GM21723 (cell line): ENCODE results near the gene RAB42.
A peak's percentile ranks its signal among the peaks of the same experiment; 100 is the strongest.
"Not testable (repeated sequence)": the region's sequence is repeated elsewhere in the genome, so short reads cannot be mapped to it uniquely, and the experiment has no call there.

Experiments used
- ATAC-seq: cut with Tn5 transposase; IDR thresholded peaks from one replicate; pipeline ENCODE4 v1.9.1; 2021; ENCODE audit warnings: mild to moderate bottlenecking, moderate library complexity; ENCODE audit not compliant: unreplicated experiment

Gene RAB42, protein sequence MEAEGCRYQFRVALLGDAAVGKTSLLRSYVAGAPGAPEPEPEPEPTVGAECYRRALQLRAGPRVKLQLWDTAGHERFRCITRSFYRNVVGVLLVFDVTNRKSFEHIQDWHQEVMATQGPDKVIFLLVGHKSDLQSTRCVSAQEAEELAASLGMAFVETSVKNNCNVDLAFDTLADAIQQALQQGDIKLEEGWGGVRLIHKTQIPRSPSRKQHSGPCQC

DNA sequence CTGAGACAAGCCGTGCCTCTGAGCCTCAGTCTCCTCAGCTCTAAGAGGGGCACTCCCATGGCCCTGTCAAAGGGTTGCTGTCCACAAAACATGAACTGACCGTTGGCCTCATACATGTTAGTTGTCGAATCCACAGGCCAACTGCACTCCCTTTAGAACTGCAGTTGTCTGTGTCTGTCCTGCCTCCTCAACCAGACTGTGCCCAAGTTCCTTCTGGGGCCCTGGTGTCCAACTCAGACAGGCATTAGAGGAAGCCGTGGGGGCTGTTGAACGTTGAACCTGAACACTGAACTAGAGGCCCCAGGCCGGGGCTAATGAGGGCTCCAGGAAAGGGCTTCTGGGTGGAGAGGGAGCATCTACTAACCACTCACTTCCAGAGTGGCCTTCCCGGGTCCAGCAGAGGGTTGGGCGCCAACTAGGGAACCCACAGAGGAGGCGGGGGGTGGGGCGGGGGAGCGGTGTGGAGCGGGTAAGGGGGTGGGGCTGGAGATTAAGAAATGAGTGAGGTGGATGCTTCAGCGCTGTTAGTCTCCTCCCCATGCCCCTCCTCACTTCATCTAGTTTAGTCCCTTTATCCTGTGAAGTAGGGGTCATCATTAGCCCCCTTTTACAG is at the start of gene RAB42:
Gene RAB42, plus strand, starts transcription at position 558 of the 613 bp plus-strand sequence. CDS start 247 bp downstream, outside the sequence.
- no peak for ATAC-seq

DNA sequence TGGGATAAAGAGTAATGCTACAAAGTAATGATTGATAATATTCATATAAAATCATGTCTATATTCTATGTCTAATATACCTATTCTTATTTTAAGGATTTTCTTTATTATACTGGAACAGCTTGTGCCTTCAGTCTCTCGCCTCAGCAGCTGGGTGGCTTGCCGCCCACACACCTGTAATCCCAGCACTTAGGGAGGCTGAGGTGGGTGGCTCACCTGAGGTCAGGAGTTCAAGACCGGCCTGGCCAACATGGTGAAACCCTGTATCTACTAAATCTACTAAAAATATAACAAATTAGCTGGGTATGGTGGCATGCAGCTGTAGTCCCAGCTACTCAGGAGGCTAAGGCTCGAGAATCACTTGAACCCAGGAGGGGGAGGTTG is 46.8 kb upstream of the RAB42 start:
- ATAC-seq = no peak

DNA sequence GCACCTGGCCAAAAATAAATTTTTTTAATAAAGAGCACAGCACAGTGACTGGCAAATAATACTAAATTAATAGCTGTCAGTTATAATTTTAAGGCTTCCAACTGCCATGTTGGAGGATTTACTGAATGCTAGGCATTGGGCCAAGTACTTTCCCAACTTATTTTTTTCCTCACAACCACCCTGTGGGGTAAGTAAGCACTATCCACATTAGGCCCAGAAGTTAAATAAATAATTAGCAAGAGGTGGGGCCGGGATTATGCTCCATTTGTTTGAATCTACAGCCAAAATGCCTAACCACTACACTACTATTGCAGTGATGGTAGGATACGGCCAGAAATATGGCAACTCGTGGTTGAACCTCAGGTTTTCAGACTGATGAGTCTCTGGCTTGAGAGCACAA is 43.7 kb upstream of the RAB42 start:
- no peak for ATAC-seq

DNA sequence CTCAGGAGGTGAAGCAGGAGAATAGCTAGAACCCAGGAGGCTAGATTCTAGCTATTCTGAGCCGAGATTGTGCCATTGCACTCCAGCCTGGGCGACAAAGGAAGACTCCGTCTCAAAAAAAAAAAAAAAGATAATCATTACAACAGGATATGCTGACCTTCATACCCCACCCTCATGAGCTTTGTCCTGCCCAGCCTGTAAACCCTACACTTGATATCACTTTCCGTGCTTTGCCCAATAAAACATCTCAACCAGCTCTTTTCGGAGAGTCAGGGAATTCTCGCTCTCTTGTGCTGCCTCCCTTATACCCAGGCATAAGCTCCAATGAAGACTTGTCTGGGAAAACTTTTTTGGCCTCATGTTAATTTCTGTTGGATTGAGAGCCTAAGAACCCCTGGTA is 40.7 kb upstream of the RAB42 start:
- no peak for ATAC-seq

DNA sequence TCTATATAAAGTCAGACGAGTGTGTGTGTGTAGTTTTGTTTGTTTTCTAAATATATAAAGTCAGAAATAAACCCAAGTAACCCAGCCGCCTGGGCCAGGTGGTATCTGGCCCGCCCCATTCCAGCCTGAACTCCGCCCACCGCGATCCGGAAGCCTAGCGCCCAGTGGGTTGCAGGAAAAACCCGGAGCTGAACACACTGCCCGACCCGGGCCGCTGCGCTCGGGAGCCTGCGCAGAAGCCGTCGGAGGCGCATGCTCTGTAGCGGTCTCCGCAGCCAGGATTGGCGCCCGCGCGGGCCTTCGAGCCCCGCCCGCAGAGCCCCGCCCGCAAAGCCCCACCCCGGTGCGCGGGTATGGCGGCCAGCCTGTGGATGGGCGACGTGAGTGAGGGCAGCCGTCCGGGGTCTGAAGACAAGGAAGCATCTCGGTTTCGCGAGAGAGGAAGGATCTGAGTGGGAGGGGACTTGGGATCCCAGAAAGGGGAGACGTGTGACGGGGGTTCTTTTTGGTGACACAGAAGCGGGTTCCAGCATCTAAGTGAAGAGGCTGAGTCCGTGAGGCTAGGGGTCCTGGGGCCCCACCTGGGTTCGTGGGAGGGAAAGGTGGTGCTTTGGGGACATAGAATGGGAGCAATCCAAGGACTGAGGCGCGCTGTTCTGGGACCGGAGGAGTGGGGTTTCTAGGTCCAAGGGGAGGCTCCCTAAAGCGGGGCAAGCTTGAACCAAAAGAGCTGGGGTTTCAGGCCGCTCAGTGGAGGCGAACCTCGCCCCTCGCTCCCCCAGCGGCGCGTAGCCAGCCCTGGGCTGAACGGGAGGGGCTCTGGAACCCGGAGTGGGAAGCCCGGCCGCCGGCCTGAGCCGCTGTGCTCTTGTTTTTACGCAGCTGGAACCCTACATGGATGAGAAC is 39.1 kb upstream of the RAB42 start, which contains the start of gene TRNAU1AP:
Gene TRNAU1AP, plus strand, starts transcription at position 328 of the 906 bp plus-strand sequence. Its CDS starts 26 bp downstream, at position 354.
- ATAC-seq = peak; percentile 85

DNA sequence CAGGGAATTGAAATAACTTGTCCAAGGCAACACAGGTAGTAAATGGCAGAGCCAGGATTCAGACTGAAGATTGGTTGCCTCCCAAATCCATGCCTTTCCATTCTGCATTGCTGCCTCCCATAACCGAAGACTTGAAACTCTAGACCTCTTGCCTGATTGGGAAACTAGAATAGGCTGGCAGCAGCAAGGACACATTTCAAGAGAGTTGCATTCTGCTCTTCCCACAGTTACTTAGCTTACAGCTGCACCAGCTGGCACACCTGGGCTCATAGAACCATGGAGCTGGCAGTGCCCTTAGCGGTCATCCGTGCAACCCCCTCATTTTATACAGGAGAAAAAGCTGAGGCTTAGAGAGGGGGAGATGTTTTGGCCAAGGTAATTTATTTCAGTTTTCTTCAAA is 31.2 kb upstream of the RAB42 start:
- no peak for ATAC-seq

DNA sequence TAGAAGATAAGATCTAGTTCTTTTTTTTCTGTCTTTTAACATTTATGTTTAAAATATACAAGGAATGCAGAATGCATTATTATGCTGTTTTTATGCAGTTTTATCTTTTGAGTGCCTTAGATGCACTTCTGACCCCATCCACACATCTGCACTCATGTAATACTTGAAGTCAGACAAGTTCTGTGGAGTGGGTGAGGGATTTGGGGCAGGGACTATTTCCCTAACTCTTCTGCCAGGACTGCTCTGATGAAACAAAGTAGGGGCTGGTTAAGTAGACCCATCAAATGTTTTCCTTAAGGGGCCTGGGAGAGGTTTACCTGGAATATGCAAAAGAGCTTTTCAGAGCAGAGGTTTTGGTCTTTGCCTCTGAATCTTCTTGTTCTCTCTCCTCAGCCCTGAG is 27.8 kb upstream of the RAB42 start:
- ATAC-seq = no peak

DNA sequence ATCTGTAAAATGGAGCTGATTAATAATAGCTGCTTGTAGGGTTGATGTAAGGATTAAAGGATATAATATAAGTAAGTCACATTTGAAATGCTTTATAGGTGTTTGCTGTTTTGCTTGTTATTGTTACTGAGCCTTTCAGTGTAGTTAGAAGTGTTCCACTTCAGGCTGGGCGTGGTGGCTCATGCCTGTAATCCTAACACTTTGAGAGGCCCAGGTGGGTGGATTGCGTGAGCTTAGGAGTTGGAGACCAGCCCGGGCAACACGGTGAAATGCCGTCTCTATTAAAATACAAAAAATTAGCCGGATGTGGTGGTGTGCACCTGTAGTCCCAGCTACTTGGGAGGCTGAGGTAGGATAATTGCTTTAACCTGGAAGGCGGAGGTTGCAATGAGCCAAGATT is 27.0 kb upstream of the RAB42 start:
- ATAC-seq = no peak

DNA sequence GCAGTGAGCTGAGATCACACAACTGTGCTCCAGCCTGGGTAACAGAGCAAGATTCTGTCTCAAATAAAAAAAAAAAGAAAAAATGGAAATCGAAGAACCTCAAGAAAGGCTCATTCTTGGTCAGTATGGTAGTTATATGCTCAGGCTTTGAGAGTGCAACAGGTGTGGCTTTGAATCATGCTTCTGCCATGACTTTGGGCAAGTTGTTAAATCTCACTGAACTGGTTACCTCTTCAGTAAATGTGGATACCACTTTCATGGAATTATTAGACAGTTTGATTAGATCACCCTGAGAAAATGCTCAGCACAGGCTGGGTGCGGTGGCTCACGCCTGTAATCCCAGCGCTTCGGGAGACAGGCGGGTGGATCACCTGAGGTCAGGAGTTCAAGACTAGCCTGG is 26.3 kb upstream of the RAB42 start:
- no peak for ATAC-seq

DNA sequence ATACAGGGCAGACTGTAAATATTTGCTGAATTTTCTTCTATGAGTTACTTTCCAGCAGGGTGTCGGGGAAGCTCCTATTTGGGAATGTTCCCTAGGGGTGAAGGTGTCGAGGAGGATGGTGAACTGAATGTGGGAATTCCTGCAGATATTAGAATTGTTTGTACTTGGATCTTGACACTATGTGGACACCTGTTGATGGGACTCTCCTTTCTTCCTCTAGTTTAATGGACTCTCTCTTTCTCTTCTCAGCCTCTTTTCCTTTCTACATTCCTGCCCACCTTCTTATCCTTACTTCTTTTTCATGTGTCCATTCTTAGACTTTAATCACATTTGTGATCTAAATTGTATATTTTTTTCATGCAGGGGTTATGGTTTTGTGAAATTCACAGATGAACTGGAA is 25.1 kb upstream of the RAB42 start:
- no peak for ATAC-seq

DNA sequence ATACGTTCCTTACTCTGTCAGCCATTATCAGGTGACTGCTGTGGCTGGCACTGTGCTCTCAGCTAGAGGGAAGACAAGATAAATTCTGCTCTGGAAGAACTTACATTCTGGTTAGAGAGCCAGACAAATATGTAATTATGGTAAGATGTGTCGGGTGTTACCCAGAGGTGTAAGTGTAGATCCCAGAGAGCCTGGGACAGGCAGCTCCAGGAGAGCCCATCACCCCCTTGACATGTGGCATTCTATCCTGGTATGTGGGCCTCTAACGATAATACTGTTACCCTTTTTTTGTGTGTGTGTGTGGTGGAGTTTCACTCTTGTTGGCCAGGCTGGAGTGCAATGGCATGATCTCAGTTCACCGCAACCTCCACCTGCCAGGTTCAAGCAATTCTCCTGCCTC is 20.2 kb upstream of the RAB42 start:
- ATAC-seq = no peak

DNA sequence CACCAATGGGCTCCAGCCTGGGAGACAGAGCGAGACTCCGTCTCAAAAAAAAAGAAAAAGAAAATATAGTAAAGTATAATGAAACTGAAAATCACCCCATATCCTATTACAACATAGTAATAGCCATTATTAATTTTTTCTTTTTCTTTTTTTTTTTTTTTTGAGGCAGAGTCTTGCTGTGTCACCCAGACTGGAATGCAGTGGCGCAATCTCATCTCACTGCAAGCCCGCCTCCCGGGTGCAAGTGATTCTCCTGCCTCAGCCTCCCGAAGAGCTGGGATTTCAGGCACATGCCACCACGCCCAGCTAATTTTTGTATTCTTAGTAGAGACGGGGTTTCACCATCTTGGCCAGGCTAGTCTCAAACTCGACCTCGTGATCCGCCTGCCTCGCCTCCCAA is 19.2 kb upstream of the RAB42 start:
- not testable (repeated sequence) for ATAC-seq

DNA sequence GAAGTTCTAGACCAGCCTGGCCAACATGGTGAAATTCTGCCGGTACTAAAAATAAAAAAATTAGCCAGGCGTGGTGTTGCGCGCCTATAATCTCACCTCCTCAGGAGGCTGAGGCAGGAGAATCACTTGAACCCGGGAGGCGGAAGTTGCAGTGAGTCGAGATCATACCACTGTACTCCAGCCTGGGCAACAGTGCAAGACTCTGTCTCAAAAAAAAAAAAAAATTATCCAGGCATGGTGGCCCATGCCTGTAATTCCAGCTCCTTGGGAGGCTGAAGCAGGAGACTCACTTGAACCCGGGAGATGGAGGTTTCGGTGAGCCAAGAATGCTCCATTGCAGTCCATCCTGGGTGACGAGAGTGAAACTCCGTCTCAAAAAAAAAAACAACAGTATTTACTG is 18.5 kb upstream of the RAB42 start:
- ATAC-seq = no peak

DNA sequence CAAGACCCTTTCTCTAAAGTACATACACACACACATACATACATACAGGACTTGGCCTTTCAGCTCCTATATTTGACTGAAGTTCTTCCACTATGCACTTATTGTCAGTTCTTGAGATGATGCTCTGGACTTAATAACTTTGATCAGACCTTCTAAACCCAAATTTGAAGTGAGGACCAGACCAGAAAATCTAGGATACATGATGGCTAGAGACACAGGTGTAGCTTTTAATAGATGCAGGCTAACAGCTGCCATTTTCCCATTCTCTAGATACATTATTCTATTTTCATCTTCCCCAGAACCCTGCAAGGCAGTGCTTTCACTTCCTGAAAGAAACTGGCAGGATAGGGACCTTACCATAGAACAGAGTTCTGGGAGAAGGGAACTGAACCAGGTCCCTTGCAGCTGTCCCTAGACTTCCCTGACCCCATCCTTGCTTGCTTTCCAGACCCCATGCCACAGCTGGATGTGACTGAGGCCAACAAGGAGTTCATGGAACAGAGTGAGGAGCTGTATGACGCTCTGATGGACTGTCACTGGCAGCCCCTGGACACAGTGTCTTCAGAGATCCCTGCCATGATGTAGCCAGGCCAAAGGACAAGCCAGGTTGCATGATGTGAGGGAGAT is 14.9 kb upstream of the RAB42 start:
- no peak for ATAC-seq

DNA sequence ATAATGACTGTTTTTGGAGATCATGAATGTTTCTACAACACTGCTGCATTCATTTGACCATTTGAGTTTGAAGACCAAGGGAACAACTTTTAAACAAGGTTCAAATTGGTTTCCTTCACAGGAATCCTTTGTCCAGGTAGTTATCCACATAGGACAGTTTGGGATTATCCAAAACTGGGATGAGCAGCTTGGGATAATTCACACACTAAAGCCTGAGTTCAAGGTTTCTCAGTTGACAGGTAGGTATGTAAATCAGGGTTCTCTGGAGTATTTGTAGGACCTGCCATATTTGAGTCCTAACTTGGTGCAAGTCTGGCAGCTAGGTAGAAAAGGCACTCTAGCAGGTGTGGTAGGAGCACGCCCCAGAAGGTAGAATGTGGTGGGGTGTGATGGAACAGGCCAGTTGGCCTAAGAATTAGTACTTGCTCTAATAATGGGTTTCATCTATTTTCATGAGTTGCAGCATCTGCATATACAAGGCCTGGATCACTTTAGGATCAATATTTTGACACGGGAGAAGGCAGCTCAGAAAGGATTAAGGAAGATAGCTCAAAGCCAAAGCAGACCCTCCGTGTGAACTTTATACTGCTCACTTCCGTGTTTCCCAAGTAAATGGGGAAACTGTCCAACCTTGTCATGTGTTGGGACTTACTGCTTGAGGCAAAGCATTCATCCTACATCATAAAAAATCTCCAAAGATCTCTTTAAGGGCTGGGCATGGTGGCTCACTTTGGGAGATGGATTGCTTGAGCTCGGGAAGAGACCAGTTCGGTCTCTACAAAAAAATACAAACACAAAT is 14.1 kb upstream of the RAB42 start:
- ATAC-seq = no peak

DNA sequence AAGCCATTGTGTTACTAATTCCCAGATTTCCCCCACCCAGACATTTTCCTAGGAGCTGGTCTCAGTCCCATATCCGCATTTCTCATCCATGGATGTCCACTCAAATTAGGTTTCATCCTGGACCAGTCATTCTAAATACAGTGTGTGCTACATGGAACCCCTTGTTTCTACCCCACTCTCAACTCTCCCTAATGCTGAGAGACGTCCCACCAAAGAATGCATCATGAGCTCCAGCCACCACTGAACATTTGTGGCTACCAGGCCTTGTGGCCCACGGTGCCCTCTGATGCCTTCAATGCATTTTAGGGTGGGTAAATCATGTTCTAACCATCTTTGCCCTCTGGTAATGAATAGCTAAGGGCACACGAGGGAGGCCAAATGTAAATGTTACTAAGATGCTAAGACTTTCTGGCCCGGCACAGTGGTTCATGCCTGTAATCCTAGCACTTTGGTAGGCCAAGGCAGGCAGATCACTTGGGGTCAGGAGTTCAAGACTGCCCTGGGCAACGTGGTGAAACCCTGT is 13.3 kb upstream of the RAB42 start:
- ATAC-seq = no peak

DNA sequence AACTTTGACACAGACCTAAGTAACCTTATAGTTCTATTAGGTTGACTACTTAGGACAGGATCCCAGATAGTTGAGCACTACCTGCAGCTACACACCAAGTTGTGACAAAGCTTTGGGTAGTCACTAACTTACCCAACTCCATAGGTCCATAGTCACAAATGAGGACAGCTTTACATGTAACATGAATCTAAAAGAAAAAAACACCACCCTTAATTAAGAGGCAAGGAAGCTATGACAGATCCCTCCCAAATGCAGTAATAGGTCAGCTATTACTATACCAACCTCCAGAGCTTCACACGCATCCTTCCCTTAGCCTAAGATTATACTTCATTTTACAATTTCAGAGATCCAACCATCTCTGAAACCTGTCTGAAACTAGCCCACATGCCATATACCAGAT is 12.7 kb upstream of the RAB42 start:
- no peak for ATAC-seq

DNA sequence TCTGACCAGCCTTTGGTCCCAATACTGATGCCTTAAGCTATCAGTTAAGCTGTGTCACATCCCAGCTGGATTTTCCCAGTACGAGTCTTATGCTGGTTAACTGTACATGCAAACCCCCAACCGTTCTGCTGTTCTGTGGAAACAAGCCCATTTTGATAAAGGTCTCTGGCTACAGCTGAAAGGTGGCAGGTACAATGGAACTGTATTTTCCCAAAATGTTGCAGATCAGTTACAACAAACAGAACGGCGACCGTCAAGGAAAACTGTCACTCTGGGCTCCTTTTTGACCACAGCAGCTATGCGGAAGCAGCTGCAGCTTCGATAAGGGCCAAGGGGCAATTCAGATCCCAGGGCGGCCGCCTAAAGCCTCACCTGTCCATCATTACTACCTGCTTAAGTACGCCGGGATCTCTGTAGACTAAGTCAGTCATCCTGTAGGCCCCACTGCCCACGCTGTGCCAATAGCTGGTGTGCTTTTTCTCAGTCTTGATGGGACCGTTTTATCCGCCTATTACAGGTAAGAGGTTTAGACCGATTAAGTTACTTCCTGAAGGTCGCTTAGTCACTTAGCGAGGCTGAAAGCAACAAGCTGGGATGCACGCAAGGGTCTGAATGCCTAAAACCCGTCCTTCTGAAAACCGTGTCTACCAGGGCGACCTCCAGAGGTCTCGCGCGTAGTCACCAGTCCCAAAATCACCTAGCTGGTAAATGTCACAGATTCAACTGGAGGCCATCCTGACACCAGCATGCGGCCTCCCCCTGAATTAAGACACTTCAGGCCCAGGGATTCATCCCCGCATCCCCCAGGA is 11.1 kb upstream of the RAB42 start:
- ATAC-seq = peak; percentile 41

DNA sequence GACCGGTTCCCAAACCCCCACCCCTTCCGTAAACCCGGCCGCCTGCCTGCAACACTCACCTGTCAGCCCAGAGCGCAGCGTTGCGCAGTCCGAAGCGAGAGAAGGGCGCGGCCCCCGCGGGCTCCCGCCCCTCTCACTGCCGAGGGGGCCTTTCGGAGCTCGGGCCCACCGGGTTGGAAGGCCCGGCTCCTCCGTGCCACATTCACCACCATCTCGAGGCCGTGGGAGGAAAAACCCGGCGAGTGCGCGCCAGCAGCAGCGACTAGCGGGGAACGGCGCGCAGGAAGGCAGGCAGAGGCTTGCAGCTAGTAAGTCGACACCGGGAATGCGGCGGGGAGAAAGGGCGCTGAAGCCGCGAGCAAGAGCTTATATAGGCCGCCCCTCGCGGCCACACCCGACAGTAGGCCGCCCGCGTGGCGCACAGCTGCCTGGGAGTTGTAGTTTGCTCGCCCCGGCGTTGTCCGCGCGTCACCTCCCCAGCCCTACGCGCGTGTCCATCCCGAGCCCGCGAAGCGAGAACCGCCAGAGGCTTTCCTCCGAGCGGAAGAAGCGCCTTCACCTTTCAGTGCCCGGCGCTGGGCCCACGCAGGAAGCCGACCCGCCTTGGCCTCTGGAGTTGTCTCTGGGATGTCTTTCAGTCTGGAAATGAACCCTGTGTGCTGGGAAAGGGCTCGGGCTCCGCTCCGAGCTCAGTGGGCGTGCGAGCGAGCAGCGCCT is 10.4 kb upstream of the RAB42 start:
- peak; percentile 82 for ATAC-seq
